HEK293T (cell line): Measurements from ENCODE around the gene CRNKL1.

Experiments used
- CTCF ChIA-PET: fragments of 350-600 bp; formaldehyde crosslinking; extraction: SDS; loops from one replicate; lab custom pipeline; 2021; ENCODE audit warnings: antibody characterized with exemption, inconsistent platforms; lab: Yijun Ruan, JAX
- POLR2A ChIA-PET: fragments of 350-600 bp; formaldehyde crosslinking; extraction: SDS; loops from one replicate; lab custom pipeline; 2020; ENCODE audit warnings: antibody characterized with exemption, inconsistent platforms; lab: Yijun Ruan, JAX
- DNase-seq: peaks from one replicate; pipeline ENCODE4 v3.0.0; 2012; ENCODE audit warnings: mixed read lengths; ENCODE audit errors: extremely low spot score
- ARNT ChIP-seq: fragments of 450-650 bp; IDR thresholded peaks from 2 replicates; pipeline ENCODE4 v1.6.1; 2017; ENCODE audit warnings: mild to moderate bottlenecking
- BHLHE40 ChIP-seq: fragments of 450-650 bp; IDR thresholded peaks from 2 replicates; pipeline ENCODE4 v1.6.1; 2016; ENCODE audit warnings: mild to moderate bottlenecking, moderate library complexity, borderline replicate concordance
- CTBP1 ChIP-seq: fragments of 450-650 bp; IDR thresholded peaks from 2 replicates; pipeline ENCODE4 v1.6.1; 2016; ENCODE audit warnings: borderline replicate concordance
- ELF4 ChIP-seq: fragments of 450-650 bp; IDR thresholded peaks from 2 replicates; pipeline ENCODE4 v1.6.1; 2017; ENCODE audit warnings: antibody characterized with exemption
- FOXA1 ChIP-seq: fragments of 450-650 bp; IDR thresholded peaks from 2 replicates; pipeline ENCODE4 v1.6.1; 2016; ENCODE audit warnings: mild to moderate bottlenecking
- FOXK2 ChIP-seq: fragments of 450-650 bp; IDR thresholded peaks from 2 replicates; pipeline ENCODE4 v1.6.1; 2016; ENCODE audit warnings: mild to moderate bottlenecking
- FOXM1 ChIP-seq: fragments of 450-650 bp; IDR thresholded peaks from 2 replicates; pipeline ENCODE4 v1.6.1; 2017; ENCODE audit warnings: mild to moderate bottlenecking, borderline replicate concordance
- HDGF ChIP-seq: fragments of 450-650 bp; IDR thresholded peaks from 2 replicates; pipeline ENCODE4 v1.6.1; 2017; ENCODE audit warnings: antibody characterized with exemption, borderline replicate concordance
- L3MBTL2 ChIP-seq: fragments of 450-650 bp; conservative IDR thresholded peaks from 2 replicates; pipeline ENCODE4 v1.6.1; 2016; ENCODE audit warnings: mild to moderate bottlenecking
- LEF1 ChIP-seq: fragments of 450-650 bp; IDR thresholded peaks from 2 replicates; pipeline ENCODE4 v1.6.1; 2017; ENCODE audit warnings: mild to moderate bottlenecking, borderline replicate concordance
- NFRKB ChIP-seq: fragments of 450-650 bp; IDR thresholded peaks from 2 replicates; pipeline ENCODE4 v1.6.1; 2016; ENCODE audit warnings: mild to moderate bottlenecking, moderate library complexity
- SP1 ChIP-seq: fragments of 450-650 bp; IDR thresholded peaks from 2 replicates; pipeline ENCODE4 v1.6.1; 2017
- SUZ12 ChIP-seq: fragments of 450-650 bp; IDR thresholded peaks from 2 replicates; pipeline ENCODE4 v1.6.1; 2016; ENCODE audit warnings: mild to moderate bottlenecking
- TARDBP ChIP-seq: fragments of 450-650 bp; IDR thresholded peaks from 2 replicates; pipeline ENCODE4 v1.6.1; 2016
- ZNF384 ChIP-seq: fragments of 450-650 bp; IDR thresholded peaks from 2 replicates; pipeline ENCODE4 v1.6.1; 2016
- TF ChIP-seq, protein P1 (sequence below): fragments of 450-650 bp; IDR thresholded peaks from 2 replicates; pipeline ENCODE4 v1.6.1; 2016

The CRNKL1 gene

DNA sequence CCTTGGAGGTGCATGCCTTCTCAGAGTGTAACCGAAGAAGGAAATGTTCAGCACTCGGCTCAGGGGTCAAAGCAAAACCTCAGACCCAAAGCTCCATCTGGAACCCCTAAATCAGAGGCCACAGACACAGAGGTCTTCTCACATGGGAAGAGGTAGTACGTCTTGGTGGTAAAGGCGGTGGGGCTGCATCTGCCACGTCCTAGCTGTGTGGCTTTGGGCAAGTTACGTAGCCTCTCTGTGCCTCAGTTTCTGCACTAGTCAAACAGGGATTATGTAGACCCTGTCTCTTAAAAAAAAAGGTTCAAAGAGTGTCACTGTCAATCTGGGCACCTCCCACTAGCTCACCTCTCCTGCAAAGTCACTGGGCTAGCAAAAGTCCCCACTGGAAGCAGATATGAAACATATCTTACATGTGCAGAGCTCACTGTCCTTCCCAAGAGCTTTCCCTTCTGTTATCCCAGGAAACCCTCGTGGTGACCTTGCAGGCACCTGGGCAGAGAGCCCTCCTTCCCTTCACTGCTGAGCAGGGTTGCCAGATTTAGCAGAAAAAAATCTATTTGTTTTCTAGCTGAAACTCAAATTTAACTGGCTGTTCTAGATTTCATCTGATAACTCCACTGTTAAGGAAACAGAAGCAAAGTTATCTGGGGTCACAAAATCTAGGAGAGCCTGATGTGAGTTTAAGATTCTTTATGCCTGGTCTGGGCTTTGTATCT is 53.1 kb downstream of the CRNKL1 start:
- DNase-seq: no peak
- ChIA-PET POLR2A (no interaction called here), CTCF (interaction anchor here (0.6 to 0.8 kb wide), 2 partner anchors 11 to 200 kb away, joined by 3 read pairs; no protein-coding TSS in a partner anchor)
- TF ChIP-seq SP1: no peak
- no peak for TF ChIP-seq FOXA1
- TF ChIP-seq ZNF384: no peak
- no peak for TF ChIP-seq TARDBP
- no peak for TF ChIP-seq ELF4
- TF ChIP-seq L3MBTL2: no peak
- TF ChIP-seq SUZ12: no peak
- no peak for TF ChIP-seq BHLHE40
- TF ChIP-seq FOXM1: no peak
- no peak for TF ChIP-seq ARNT
- no peak for TF ChIP-seq LEF1
- TF ChIP-seq HDGF: no peak
- no peak for TF ChIP-seq CTBP1

DNA sequence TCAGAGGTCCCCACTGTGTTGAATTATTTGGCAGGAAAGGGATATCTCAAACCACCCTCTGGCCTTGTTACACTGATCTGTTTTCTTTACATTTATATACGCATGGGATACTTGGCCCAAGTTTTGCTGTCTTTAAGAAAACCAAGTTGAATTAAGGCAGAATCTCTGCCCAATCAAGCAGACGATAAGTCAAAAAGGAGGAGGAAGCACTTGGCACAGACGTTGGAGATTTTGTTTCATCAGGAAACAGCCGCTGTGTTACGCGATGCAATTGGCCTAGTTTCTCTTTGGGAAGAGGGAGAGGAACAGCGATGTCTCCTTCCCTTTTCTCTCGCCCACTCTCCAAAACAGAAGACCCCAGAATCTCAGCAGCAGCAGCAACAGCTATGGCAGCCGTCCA is 55.3 kb downstream of the CRNKL1 start:
- TF ChIP-seq LEF1 (no peak), SP1 (no peak), HDGF (no peak), SUZ12 (no peak), ELF4 (no peak), FOXM1 (no peak), CTBP1 (no peak), FOXA1 (no peak), NFRKB (no peak), FOXK2 (no peak), TARDBP (no peak), BHLHE40 (no peak), L3MBTL2 (no peak), ZNF384 (no peak)
- no peak for DNase-seq
- ChIA-PET POLR2A (no interaction called here), CTCF (interaction anchor here (0.6 kb wide), 1 partner anchor 29 kb away, joined by 9 read pairs; no protein-coding TSS in a partner anchor)

DNA sequence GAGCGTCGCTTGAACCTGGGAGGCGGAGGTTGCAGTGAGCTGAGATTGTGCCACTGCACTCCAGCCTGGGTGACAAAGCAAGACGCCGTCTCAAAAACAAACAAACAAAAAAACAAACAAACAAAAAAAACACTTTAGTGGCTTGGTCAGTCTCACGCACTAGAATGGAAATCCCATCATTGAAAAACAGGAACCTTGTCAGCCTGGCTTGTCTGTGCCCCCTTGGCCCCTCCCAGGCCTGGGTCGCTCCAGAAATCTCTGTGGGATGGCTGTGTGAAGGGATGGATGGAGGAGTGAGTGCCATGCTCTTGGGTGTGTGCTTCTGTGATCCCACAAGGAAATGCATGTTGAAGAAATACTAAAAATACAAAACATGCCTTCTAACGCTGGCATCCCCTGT is 56.0 kb downstream of the CRNKL1 start:
- ChIA-PET POLR2A (no interaction called here), CTCF (no interaction called here)
- no peak for TF ChIP-seq TARDBP
- TF ChIP-seq ELF4: no peak
- no peak for TF ChIP-seq ZNF384
- no peak for TF ChIP-seq ARNT
- TF ChIP-seq, protein P1, sequence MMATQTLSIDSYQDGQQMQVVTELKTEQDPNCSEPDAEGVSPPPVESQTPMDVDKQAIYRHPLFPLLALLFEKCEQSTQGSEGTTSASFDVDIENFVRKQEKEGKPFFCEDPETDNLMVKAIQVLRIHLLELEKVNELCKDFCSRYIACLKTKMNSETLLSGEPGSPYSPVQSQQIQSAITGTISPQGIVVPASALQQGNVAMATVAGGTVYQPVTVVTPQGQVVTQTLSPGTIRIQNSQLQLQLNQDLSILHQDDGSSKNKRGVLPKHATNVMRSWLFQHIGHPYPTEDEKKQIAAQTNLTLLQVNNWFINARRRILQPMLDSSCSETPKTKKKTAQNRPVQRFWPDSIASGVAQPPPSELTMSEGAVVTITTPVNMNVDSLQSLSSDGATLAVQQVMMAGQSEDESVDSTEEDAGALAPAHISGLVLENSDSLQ: no peak
- no peak for TF ChIP-seq HDGF
- TF ChIP-seq FOXM1: no peak
- no peak for TF ChIP-seq NFRKB
- TF ChIP-seq SP1: no peak
- TF ChIP-seq SUZ12: no peak
- TF ChIP-seq FOXK2: no peak
- no peak for TF ChIP-seq L3MBTL2
- no peak for DNase-seq

DNA sequence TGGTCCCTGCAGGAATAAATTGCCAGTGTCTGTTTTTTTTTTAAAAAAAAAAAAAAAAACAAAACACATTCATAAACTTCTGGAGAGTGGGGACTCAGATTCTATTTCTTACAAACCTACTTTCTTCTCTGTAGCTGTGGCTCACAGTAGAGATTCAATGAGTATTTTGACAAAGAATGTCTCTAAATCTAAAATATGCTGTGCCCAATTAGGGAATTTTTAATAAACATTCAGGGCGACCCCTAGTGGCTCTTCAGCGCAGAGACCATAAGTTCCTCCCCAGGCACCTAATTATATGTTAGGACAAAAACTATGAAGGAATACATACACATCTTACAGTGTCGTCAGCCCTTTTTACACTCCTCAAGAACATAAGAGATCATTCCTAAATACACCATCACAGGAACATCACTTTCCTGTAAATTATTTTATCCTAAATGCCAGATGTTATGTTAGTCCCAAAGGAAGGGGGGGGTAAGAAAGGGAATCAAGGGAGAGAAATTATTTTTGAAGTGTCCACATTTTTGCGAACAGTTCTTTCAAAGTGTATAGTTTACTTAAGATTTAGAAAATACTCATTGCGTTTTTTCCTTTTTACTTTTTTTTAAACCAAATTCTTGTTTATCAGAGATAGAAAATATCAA is 56.9 kb downstream of the CRNKL1 start:
- no peak for TF ChIP-seq FOXM1
- TF ChIP-seq ZNF384: peak; percentile 74
- POLR2A ChIA-PET: no interaction called here
- peak; percentile 49 for DNase-seq
- CTCF ChIA-PET: interaction anchor here (1.1 to 1.9 kb wide), 2 partner anchors 93 to 209 kb away, joined by 5 to 6 read pairs; no protein-coding TSS in a partner anchor

DNA sequence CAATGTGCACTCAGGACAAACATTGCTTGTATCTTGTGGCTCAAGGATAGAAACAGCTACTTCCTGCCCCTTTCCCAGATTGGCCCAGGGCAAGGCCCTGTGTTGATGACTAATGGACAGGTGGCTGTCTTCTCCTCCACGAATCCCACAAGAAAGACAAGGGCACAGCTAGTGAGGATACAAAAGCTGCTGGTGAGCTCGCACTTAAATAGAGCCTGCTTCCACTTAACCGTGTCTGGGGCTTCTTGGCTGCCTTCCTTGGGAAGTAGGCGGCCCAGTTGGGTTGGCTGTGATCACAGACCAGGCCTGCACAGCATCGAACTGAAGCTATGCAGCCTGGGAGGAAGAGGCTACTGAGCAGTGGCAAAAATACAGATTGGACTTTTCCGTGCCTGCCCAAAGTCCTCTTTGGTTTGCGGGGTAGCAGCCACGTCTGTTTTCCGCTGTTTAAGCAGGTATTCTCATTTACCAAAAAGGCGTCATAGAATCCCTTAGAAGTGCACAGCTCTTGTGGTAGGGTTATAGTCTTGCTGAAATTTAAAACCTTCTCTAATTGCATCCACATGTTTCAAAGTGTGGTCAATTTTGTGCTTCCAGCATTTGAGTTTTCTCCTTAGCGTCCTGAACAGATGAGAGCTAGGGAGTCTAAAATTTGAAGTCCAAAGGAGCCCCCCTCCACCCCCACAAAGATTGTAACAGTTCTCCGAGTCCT is 58.2 kb downstream of the CRNKL1 start:
- ChIA-PET CTCF (interaction anchor here (0.7 to 1.9 kb wide), 6 partner anchors 9 to 224 kb away, joined by 3 to 6 read pairs (median 4); no protein-coding TSS in a partner anchor), POLR2A (no interaction called here)
- no peak for DNase-seq
- TF ChIP-seq SP1 (no peak), NFRKB (no peak), L3MBTL2 (no peak), BHLHE40 (no peak), SUZ12 (no peak), HDGF (no peak), FOXK2 (no peak), ZNF384 (no peak), FOXA1 (no peak), ELF4 (no peak), CTBP1 (no peak), ARNT (no peak), LEF1 (no peak), TARDBP (no peak)
- TF ChIP-seq, protein P1: no peak
